ENCODE data around the gene RALGAPA1.

RALGAPA1 gene

GRCh38 chr14:35617500-35617899 lies 191.6 kb downstream of the RALGAPA1 start:
- Histone ChIP-seq H3K9ac (ENCODE audit: low read length) (no peak overlapping the region), H3K9me2 (replicated peaks; ENCODE audit: insufficient read depth, low read length) (no peaks in the 10 kb centered on the region), H2AFZ (ENCODE audit: low read length) (no peak overlapping the region), H3K36me3 (replicated peaks; ENCODE audit: insufficient read depth, low read length) (no peaks in the 10 kb centered on the region), H3F3A (ENCODE audit: insufficient read depth, low read length) (no peaks in the 10 kb centered on the region), H3K27ac (ENCODE audit: low read length) (no peak overlapping the region), H3K4me2 (ENCODE audit: low read depth, low read length) (no peak overlapping the region), H3K4me1 (ENCODE audit: low read length) (no peaks in the 10 kb centered on the region), H3K79me2 (ENCODE audit: low read length) (no peaks in the 10 kb centered on the region), H3K27me3 (replicated peaks; ENCODE audit: insufficient read depth, low read length) (no peaks in the 10 kb centered on the region), H3K9me3 (replicated peaks; ENCODE audit: insufficient read depth, low read length) (no peaks in the 10 kb centered on the region), H3K4me3 (ENCODE audit: low read length) (no peak overlapping the region), H4K20me1 (ENCODE audit: insufficient read depth, low read length) (no peaks in the 10 kb centered on the region)
- no peak for DNase-seq
- no peak for TF ChIP-seq CTCF (IDR thresholded peaks at IDR 0.05; ENCODE audit: low read length)
- no peak for TF ChIP-seq EZH2phosphoT487 (IDR thresholded peaks at IDR 0.05; ENCODE audit: low read length)
- no peak for TF ChIP-seq EZH2 (optimal IDR thresholded peaks at IDR 0.05; ENCODE audit: low read depth, low read length)

- no peak for TF ChIP-seq CTCF (IDR thresholded peaks at IDR 0.05; ENCODE audit: low read length)
- TF ChIP-seq EZH2 (optimal IDR thresholded peaks at IDR 0.05; ENCODE audit: low read depth, low read length): no peak
- TF ChIP-seq EZH2phosphoT487 (IDR thresholded peaks at IDR 0.05; ENCODE audit: low read length): no peak
- Histone ChIP-seq H3F3A (ENCODE audit: insufficient read depth, low read length) (no peaks in the 10 kb centered on the region), H3K4me1 (ENCODE audit: low read length) (no peaks in the 10 kb centered on the region), H3K4me3 (ENCODE audit: low read length) (no peak overlapping the region), H3K27ac (ENCODE audit: low read length) (no peak overlapping the region), H3K79me2 (ENCODE audit: low read length) (no peaks in the 10 kb centered on the region), H3K9ac (ENCODE audit: low read length) (no peak overlapping the region), H2AFZ (ENCODE audit: low read length) (no peak overlapping the region), H3K9me2 (replicated peaks; ENCODE audit: insufficient read depth, low read length) (no peaks in the 10 kb centered on the region), H3K4me2 (ENCODE audit: low read depth, low read length) (no peak overlapping the region), H4K20me1 (ENCODE audit: insufficient read depth, low read length) (no peaks in the 10 kb centered on the region), H3K36me3 (replicated peaks; ENCODE audit: insufficient read depth, low read length) (no peaks in the 10 kb centered on the region), H3K27me3 (replicated peaks; ENCODE audit: insufficient read depth, low read length) (no peaks in the 10 kb centered on the region), H3K9me3 (replicated peaks; ENCODE audit: insufficient read depth, low read length) (no peaks in the 10 kb centered on the region)
- DNase-seq: no peak
Observed at GRCh38 chr14:35607380-35607779, 201.7 kb downstream of the RALGAPA1 start.

GRCh38 chr14:35600253-35600652 lies 208.8 kb downstream of the RALGAPA1 start:
- no peak overlapping the region for H2AFZ ChIP-seq (ENCODE audit: low read length)
- H3K36me3 ChIP-seq (replicated peaks; ENCODE audit: insufficient read depth, low read length): no peaks in the 10 kb centered on the region
- H3K4me3 ChIP-seq (ENCODE audit: low read length): no peak overlapping the region
- H4K20me1 ChIP-seq (ENCODE audit: insufficient read depth, low read length): no peaks in the 10 kb centered on the region
- no peaks in the 10 kb centered on the region for H3K27me3 ChIP-seq (replicated peaks; ENCODE audit: insufficient read depth, low read length)
- H3K9me3 ChIP-seq (replicated peaks; ENCODE audit: insufficient read depth, low read length): no peaks in the 10 kb centered on the region
- H3K27ac ChIP-seq (ENCODE audit: low read length): no peak overlapping the region
- no peak overlapping the region for H3K4me2 ChIP-seq (ENCODE audit: low read depth, low read length)
- H3K9ac ChIP-seq (ENCODE audit: low read length): no peak overlapping the region
- no peaks in the 10 kb centered on the region for H3K4me1 ChIP-seq (ENCODE audit: low read length)
- TF ChIP-seq CTCF (IDR thresholded peaks at IDR 0.05; ENCODE audit: low read length) (no peak), EZH2phosphoT487 (IDR thresholded peaks at IDR 0.05; ENCODE audit: low read length) (no peak), EZH2 (optimal IDR thresholded peaks at IDR 0.05; ENCODE audit: low read depth, low read length) (no peak)
- no peaks in the 10 kb centered on the region for H3F3A ChIP-seq (ENCODE audit: insufficient read depth, low read length)
- no peaks in the 10 kb centered on the region for H3K9me2 ChIP-seq (replicated peaks; ENCODE audit: insufficient read depth, low read length)
- H3K79me2 ChIP-seq (ENCODE audit: low read length): no peaks in the 10 kb centered on the region
- DNase-seq: no peak

All from MM.1S (cell line).